ENCODE results near the gene SALL4. TPM values are rescaled to one million over a fixed set of nuclear protein-coding genes. Genes with fewer than 3 reads are reported as not detected.

Gene SALL4
- total RNA-seq, 4 donors from 2014 or later, result 0.08 to 0.89 (median 0.59) TPM; not detected in 1

GRCh38 chr20:51833326-51833725 is 31.0 kb upstream of the SALL4 start:
- Histone ChIP-seq H3K27ac (no peak overlapping the region), H3K36me3 (no peaks in the 10 kb centered on the region), H3K27me3 (no peaks in the 10 kb centered on the region), H3K9me3 (no peaks in the 10 kb centered on the region), H3K4me3 (no peak overlapping the region), H3K4me1 (no peaks in the 10 kb centered on the region)
- DNase-seq (ENCODE audit: low spot score in 2 of 2), result no peak
- 79% methylated on average over 6 of the region's 6 CpGs for WGBS
- TF ChIP-seq POLR2A (IDR thresholded peaks at IDR 0.05) (no peak), EP300 (IDR thresholded peaks at IDR 0.05) (no peak), POLR2AphosphoS5 (IDR thresholded peaks at IDR 0.05) (no peak), CTCF (IDR thresholded peaks at IDR 0.05) (no peak)

DNA sequence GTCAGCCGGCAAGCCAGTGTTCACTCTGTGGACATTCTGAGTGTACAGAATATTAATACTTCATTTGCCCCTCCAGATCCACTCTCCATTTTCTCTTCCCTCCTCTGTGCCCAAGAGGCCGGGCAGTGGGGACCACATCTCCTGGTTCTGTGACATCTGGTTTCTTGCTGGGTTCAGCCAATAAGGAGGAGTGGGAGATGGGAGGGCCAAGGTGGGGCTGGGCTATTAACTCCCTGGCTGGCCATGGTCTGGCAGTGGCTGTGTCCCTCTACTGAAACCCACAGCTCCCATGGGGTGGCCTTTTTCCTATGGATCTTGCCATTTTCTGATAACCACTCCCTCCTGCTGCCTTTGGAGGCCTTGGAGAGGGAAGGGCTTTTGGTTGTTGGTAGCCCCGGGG is 30.0 kb upstream of the SALL4 start:
- H3K4me3 ChIP-seq, result no peak overlapping the region
- H3K36me3 ChIP-seq, result no peaks in the 10 kb centered on the region
- no peak for DNase-seq (ENCODE audit: low spot score in 2 of 2)
- TF ChIP-seq POLR2A (IDR thresholded peaks at IDR 0.05) (no peak), CTCF (IDR thresholded peaks at IDR 0.05) (no peak), EP300 (IDR thresholded peaks at IDR 0.05) (no peak), POLR2AphosphoS5 (IDR thresholded peaks at IDR 0.05) (no peak)
- 76% methylated on average over 3 of the region's 3 CpGs for WGBS
- H3K9me3 ChIP-seq, result no peaks in the 10 kb centered on the region
- no peaks in the 10 kb centered on the region for H3K27me3 ChIP-seq
- H3K4me1 ChIP-seq, result no peaks in the 10 kb centered on the region
- no peak overlapping the region for H3K27ac ChIP-seq

DNA sequence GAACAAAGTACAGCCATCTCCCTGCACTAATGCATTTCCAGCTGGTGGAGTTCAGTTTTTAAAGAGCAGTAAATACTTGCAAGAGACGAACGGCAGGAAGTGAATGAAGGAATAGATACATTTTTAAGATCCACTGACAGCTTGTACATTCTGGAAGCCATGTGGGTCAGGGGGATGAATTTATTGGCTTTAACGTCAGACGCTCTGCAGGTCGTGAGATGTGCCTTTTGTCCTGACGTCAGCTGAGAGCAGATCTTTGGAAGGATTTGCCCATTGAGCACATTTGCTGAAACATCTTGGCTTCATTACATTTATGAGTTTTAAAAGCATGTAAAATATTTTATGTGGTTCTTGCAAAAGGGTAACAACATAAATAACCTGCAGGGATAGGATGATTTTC is 29.5 kb upstream of the SALL4 start:
- no peak overlapping the region for H3K27ac ChIP-seq
- TF ChIP-seq POLR2AphosphoS5 (IDR thresholded peaks at IDR 0.05), result no peak
- TF ChIP-seq POLR2A (IDR thresholded peaks at IDR 0.05), result no peak
- TF ChIP-seq EP300 (IDR thresholded peaks at IDR 0.05), result no peak
- TF ChIP-seq CTCF (IDR thresholded peaks at IDR 0.05), result no peak
- H3K27me3 ChIP-seq, result no peaks in the 10 kb centered on the region
- no peak for DNase-seq (ENCODE audit: low spot score in 2 of 2)
- no peaks in the 10 kb centered on the region for H3K36me3 ChIP-seq
- no peaks in the 10 kb centered on the region for H3K9me3 ChIP-seq
- H3K4me3 ChIP-seq, result no peak overlapping the region
- WGBS, result 45% methylated on average over 6 of the region's 6 CpGs
- no peaks in the 10 kb centered on the region for H3K4me1 ChIP-seq

GRCh38 chr20:51830538-51830937 is 28.2 kb upstream of the SALL4 start:
- Histone ChIP-seq H3K27me3 (no peaks in the 10 kb centered on the region), H3K36me3 (no peaks in the 10 kb centered on the region), H3K9me3 (no peaks in the 10 kb centered on the region), H3K27ac (no peak overlapping the region), H3K4me1 (no peaks in the 10 kb centered on the region), H3K4me3 (no peak overlapping the region)
- no peak for TF ChIP-seq POLR2A (IDR thresholded peaks at IDR 0.05)
- no peak for TF ChIP-seq CTCF (IDR thresholded peaks at IDR 0.05)
- no peak for TF ChIP-seq POLR2AphosphoS5 (IDR thresholded peaks at IDR 0.05)
- TF ChIP-seq EP300 (IDR thresholded peaks at IDR 0.05), result no peak
- no peak for DNase-seq (ENCODE audit: low spot score in 2 of 2)
- 91% methylated on average over 7 of the region's 7 CpGs for WGBS

DNA sequence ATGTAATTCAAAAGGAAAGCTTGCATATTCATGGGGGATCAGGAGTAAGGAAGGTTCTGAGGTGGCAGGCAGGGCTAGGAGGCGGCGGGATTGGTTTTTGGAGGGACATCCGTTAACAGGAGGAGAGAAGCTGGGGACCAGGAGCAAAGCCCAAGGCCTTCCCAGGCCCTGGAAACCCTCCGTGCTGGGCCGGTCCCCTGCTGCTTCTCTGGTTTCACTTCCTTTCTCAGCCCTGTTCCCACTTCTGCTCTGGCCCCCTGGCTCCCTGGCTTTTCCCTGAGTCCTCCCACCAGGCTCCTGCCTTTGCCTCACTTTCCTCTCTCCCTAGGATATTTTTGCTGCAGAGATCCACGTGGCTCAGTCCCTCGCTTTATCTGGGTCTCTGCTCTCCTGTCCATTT is 26.4 kb upstream of the SALL4 start:
- no peak for TF ChIP-seq POLR2A (IDR thresholded peaks at IDR 0.05)
- no peak for TF ChIP-seq CTCF (IDR thresholded peaks at IDR 0.05)
- no peak for TF ChIP-seq POLR2AphosphoS5 (IDR thresholded peaks at IDR 0.05)
- TF ChIP-seq EP300 (IDR thresholded peaks at IDR 0.05), result no peak
- H3K27ac ChIP-seq, result no peak overlapping the region
- H3K9me3 ChIP-seq, result no peaks in the 10 kb centered on the region
- H3K4me1 ChIP-seq, result no peaks in the 10 kb centered on the region
- no peaks in the 10 kb centered on the region for H3K36me3 ChIP-seq
- DNase-seq (ENCODE audit: low spot score in 2 of 2), result no peak
- WGBS, result 82% methylated on average over 7 of the region's 7 CpGs
- H3K27me3 ChIP-seq, result no peaks in the 10 kb centered on the region
- H3K4me3 ChIP-seq, result no peak overlapping the region
